NCI-H1417 treated with DMSO at 0.1 percent for 48 hours (cell line): ENCODE data around the gene DBNL.

ENCODE experiments used
- DNase-seq: peaks from one replicate; lab custom pipeline; 2025; lab: John Stamatoyannopoulos, UW

Gene DBNL

DNA sequence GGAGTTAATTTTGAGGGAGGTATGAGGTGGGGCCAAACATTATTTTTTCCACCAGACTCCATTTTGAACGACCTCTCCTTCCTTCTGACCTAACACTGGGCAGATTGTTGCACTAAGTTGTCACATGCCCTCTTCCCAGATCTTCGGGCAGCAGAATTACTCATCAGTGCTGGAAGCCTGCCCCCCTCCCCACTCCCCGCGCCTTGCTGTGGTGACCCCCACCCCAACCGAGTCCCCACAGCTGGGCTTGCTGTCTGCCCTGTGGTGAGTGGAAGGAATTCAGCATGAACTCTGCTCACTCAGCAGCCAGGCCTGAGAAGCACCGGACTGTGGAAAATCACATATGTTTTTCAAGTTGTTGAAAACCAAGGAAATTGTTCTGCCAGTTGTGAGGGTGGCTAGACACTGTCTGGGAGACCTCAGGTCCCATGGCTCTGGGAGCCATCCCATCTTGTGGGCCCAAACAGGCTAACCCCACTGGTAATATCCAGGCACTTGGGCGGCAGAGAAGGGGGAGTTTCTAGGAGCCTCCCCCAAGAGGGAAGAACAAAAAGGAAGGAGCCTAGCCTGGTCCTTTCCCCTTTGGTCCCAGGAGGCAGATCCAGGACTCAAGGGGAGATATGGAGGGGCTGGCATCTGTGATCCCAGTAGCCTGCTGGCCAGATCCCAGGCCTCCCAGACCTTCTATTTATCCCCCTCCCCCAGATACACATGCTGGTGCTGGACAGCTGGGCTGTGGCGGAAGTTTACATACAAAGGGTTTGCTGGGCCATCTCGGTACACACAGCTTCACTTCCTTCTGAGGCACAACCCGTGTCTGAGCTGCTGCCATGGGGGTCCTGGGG lies 56.2 kb downstream of the DBNL start:
- no peak for DNase-seq

GRCh38 chr7:44101303-44101965 lies 56.9 kb downstream of the DBNL start:
- DNase-seq: no peak

DNA sequence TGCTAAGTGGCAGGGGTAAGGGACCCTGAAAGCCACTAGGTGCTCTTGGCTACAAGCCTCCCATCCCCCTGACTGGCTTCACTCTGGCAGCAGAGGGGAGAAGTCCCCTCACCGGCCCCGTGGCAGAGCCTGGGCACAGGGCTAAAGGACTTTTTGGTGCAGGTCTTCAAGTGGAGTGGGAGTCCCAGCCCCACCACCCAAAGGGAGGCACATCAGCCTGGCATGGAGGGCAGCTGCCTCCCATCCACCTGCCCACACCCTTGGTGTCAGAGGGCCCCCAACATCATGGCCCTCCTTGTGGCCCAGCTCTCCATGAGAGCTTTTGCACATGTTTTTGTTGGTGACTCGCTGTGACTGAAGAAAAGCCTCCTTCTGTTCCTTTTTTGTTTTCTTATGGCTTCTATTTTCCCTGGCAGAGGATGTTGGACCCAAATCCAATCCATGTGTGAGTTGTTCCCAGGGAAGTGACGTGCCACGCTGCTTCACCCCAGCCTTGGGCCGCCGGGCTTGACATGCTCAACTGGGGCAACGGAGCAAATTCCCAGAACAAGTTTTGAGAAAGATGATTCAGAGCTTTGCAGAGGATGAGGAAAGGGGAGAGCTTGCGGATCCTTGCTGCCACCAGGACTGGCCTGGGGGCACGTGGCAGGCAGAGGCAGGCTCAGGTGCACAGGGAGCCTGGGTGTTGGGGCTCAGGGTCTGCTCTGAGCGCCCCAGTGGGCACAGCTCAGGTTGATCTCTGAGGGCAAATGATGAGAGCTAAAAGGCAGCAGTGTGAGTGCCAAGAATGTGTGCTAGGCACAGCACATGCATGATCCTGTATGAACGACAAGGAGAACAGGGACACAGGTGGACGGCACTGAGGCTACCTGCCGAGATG lies 57.7 kb downstream of the DBNL start:
- DNase-seq: no peak

DNA sequence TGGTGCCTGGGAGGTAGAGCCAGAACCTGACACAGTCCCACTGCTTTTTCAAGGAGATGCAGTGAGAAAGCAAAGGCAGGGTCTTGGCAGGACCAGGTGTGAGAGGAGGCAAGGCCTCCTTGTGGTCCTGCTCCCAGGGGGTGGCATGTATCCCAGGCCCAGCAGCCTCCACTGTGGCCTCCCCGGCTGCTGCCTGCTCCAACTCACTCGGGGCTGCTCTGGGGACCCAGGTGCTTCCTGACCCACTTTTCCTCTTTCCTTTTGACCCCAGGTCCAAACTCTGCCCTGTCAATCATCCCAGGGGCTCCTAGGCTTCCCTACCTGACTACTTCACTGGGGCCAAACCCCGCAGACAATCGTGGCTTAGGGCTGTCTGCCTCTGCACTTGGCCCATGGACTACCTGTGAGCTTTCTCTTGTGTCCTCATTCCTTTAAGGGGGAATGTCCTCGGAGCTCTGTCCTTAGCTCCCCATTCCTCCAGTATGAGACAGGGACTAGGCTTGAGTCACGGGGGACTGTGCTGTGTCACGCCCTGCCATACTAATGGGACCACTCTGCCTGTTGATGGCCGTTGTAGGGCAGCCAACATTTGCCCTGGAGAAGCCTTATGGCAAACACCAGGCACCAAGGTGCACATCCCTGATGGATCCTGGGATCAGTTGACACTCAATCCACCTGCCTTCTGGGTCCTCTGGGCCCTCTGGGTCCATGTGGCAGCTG lies 58.5 kb downstream of the DBNL start:
- DNase-seq: no peak

DNA sequence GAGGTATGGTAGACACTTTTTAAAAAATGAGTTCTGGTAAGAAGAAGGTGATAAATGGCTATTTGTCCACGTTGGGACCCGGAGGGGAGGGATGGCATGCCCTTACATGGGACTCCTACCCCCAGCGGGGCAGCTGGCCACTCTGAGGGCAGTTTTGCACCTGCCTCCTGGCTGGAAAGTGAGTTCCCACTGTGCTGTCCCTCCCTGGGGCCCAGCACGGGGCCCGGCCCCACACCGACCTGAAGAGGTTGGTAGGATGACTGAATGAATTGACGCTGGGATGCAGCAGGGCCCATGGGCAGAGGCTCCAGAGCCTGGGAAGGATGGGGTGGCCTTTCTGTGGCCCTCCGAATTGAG lies 59.0 kb downstream of the DBNL start:
- DNase-seq: no peak

DNA sequence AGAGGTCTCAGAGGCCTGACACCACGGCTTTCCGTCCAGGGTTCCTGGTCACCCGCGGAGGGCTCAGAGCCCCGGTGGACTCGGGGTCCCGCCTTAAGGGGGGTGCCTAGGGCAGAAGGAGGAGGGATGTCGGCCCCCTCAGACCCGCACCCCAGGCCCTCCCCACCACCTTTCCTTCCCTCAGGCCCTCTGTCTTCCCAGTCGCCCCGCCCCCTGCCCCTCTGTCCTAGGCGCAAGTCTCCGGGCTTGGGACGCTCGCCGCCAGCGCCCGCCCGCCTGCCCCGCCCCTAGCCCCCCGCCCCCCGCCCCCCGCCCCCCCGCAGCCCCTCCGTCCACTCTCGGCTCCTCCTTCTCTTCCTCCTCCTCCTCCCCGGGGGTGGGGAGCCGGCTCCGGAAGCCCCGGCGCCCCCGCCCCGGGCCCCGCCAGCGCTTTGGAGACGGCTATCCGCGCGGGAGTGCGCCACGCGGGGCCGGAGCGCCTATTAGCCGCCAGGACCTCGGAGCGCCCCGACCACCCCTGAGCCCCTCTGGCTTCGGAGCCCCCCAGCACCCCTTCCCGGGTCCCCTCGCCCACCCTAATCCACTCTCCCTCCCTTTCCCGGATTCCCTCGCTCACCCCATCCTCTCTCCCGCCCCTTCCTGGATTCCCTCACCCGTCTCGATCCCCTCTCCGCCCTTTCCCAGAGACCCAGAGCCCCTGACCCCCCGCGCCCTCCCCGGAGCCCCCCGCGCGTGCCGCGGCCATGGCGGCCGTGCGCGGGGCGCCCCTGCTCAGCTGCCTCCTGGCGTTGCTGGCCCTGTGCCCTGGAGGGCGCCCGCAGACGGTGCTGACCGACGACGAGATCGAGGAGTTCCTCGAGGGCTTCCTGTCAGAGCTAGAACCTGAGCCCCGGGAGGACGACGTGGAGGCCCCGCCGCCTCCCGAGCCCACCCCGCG lies 59.7 kb downstream of the DBNL start, which contains the start of gene AEBP1:
TSS of gene AEBP1 (plus strand) at position 423 of the 937 bp plus-strand sequence. CDS start at position 744, 321 bp downstream.
- DNase-seq: no peak

GRCh38 chr7:44104860-44105771 lies 60.6 kb downstream of the DBNL start:
- DNase-seq: no peak

DNA sequence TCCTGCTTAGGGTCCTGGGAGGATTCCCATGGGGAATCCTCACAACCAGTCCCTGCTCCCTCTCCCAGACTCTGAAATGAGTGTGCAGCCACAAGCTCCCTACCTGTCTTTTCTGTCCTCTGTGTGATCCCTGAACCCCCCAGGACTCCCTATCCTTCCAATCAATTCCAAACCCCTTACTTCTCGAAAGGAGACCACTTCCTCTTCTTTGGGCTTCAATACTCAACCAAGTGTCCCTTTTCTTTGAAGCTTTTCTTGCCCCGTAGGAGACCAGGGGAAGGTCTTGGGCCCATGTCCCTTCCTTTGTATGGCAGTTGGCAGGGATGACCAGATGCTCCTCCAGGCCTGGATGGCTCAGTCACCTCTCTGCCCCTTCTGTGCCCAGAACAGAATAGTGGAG lies 61.3 kb downstream of the DBNL start:
- DNase-seq: no peak

GRCh38 chr7:44106311-44107065 lies 62.0 kb downstream of the DBNL start:
- DNase-seq: no peak

DNA sequence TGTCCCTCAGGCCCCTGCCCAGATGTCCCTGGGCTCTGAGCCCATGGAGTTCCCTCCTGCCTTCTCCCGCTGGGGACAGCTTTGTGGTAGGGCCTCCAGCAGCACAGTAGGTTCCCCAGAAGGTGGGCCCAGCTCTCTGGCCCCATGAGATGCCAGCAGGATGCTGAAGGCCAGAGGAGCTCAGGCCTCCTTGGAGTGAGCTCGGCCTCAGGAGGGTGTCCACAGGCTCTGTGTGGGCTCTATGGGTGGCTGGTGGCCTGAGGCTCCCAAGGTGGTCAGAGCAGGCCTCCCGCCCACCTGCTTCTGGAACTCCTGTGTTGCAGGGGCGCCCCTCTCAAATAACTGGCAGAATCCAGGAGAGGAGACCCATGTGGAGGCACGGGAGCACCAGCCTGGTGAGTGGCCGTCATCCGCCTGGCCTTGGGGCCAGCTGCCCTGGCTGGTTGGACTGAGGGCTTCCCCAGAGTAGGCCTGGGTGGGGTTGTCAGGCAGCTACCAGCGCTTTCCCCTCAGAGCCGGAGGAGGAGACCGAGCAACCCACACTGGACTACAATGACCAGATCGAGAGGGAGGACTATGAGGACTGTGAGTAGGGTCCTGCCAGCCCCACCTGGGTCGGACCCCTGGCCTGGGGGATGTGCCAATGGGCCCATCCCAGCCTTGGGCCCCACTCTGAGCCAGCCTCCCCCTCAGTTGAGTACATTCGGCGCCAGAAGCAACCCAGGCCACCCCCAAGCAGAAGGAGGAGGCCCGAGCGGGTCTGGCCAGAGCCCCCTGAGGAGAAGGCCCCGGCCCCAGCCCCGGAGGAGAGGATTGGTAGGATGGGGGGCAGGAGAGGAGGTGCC lies 62.8 kb downstream of the DBNL start:
- DNase-seq: no peak

DNA sequence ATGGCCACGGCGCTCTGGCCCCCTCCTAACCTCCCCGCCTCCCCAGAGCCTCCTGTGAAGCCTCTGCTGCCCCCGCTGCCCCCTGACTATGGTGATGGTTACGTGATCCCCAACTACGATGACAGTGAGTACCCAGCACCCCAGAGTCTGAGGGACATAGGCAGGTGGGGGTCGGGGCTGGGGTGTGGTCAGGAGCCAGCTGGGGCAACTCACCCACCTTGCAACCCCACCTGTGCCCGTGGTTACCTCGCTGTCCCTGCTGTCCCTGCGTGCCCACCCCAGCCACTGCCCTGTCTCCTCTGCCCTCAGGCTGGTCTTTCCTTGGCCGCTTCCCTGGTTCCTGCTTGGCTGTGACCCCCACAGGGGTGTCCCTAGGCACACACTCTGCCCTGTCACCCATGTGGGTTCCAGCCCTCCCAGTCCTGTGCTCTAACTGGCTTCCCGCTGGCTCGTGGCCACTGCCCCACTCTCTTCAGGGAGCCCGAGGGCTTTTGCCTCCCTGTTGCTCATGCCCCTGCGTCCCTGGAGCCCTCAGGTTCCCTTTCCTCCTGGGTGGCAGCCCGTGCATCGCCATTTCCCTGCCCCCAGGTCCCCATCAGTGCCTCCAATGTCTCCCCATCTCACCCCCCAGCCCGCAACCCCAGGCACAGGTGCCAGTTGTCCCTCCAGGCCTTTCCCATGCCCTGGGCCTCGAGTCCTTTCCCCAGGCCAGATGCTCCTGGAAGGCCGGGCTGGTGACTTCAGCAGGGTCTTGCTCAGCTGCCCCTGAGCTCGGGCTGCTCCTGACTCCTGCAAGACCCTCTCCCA lies 63.7 kb downstream of the DBNL start:
- DNase-seq: no peak

- DNase-seq: no peak
These were observed 64.6 kb downstream of the DBNL start for GRCh38 chr7:44108768-44109750.

DNA sequence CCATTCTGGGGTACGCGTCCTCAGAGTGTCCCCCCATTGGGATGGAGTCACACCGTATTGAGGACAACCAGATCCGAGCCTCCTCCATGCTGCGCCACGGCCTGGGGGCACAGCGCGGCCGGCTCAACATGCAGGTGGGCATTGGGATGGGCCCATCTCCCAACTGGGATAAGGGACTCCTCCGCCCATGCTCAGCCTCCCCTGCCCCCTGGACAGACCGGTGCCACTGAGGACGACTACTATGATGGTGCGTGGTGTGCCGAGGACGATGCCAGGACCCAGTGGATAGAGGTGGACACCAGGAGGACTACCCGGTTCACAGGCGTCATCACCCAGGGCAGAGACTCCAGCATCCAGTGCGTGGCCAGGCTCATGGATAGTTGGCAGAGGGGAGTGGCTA lies 65.5 kb downstream of the DBNL start:
- DNase-seq: no peak

- DNase-seq: no peak
These were observed 66.5 kb downstream of the DBNL start for GRCh38 chr7:44110719-44111635.
